Measurements from ENCODE around the gene RBM4B. TPM values are rescaled to one million over a fixed set of nuclear protein-coding genes. Genes with fewer than 3 reads are reported as not detected.

The RBM4B gene
- total RNA-seq, 4 donors from 2014 or later, result 4.5 to 11.7 (median 6.5) TPM

DNA sequence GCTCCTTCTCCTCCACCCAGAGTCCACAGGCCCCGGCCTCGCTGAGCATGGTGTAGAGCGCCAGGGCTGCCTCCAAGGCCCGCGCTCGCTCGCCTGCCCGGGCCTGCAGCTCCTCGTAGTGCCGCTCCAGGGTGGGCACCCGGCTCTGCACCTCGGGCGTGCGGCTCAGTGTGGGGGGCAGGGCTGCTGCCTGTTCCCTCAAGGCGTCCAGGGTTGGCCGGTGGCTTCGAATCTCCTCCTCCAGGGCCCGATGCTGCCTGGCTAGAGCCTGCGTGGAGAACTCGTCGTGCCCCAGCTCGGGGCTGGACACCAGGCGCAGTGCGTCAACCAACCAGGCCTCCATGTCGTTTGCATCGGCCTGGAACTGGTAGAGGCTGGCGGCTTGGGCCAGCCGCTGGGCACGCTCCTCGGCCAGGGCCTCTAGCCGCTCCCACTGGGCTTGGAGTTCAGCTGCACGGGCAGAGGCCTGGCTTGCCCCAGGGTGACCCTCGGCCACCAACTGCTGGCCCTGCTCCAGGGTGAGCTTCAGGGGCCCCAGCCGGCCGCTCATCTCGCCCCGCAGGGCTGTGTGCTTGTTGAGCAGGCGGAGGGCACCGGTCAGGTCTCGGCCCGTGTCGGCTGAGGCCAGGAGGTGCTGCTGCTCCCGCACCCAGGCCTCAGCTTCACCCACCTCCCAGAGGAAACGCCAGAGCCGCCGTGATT is 27.1 kb upstream of the RBM4B start:
- in situ Hi-C loops (cut with MboI; ENCODE audit: low sequenced_read_pairs in 4 of 4) (no loop called here), intact Hi-C loops (cut with DNase I; ENCODE audit: low total_unique reads) (no loop called here)
- no peaks in the 10 kb centered on the region for H3K4me1 ChIP-seq
- no peaks in the 10 kb centered on the region for H3K36me3 ChIP-seq
- H3K4me3 ChIP-seq, result no peak overlapping the region
- ATAC-seq, result no peak
- H3K9me3 ChIP-seq, result no peaks in the 10 kb centered on the region
- TF ChIP-seq CTCF (IDR thresholded peaks at IDR 0.05 in 4 of 5, conservative IDR thresholded peaks at IDR 0.05 in 1 of 5), result no peak
- no peak for TF ChIP-seq POLR2A (IDR thresholded peaks at IDR 0.05)
- no peak overlapping the region for H3K27ac ChIP-seq
- DNase-seq, result no peak
- H3K27me3 ChIP-seq, result no peaks in the 10 kb centered on the region

GRCh38 chr11:66701432-66702240 is 23.9 kb upstream of the RBM4B start:
- Histone ChIP-seq H3K4me1 (no peaks in the 10 kb centered on the region), H3K36me3 (no peaks in the 10 kb centered on the region), H3K4me3 (no peak overlapping the region), H3K27me3 (no peaks in the 10 kb centered on the region), H3K27ac (no peak overlapping the region), H3K9me3 (no peaks in the 10 kb centered on the region)
- no peak for TF ChIP-seq CTCF (IDR thresholded peaks at IDR 0.05 in 4 of 5, conservative IDR thresholded peaks at IDR 0.05 in 1 of 5)
- no peak for TF ChIP-seq POLR2A (IDR thresholded peaks at IDR 0.05)
- no peak for ATAC-seq
- in situ Hi-C loops (cut with MboI; ENCODE audit: low sequenced_read_pairs in 4 of 4) (no loop called here), intact Hi-C loops (cut with DNase I; ENCODE audit: low total_unique reads) (no loop called here)
- DNase-seq, result no peak

GRCh38 chr11:66700742-66701141 is 23.1 kb upstream of the RBM4B start:
- no peaks in the 10 kb centered on the region for H3K4me1 ChIP-seq
- ATAC-seq, result no peak
- H3K9me3 ChIP-seq, result no peaks in the 10 kb centered on the region
- intact Hi-C loops (cut with DNase I; ENCODE audit: low total_unique reads), result no loop called here
- no peaks in the 10 kb centered on the region for H3K27me3 ChIP-seq
- in situ Hi-C loops (cut with MboI; ENCODE audit: low sequenced_read_pairs in 4 of 4), result no loop called here
- H3K27ac ChIP-seq, result no peak overlapping the region
- no peak for TF ChIP-seq CTCF (IDR thresholded peaks at IDR 0.05 in 4 of 5, conservative IDR thresholded peaks at IDR 0.05 in 1 of 5)
- no peak for TF ChIP-seq POLR2A (IDR thresholded peaks at IDR 0.05)
- no peak overlapping the region for H3K4me3 ChIP-seq
- no peak for DNase-seq
- no peaks in the 10 kb centered on the region for H3K36me3 ChIP-seq

DNA sequence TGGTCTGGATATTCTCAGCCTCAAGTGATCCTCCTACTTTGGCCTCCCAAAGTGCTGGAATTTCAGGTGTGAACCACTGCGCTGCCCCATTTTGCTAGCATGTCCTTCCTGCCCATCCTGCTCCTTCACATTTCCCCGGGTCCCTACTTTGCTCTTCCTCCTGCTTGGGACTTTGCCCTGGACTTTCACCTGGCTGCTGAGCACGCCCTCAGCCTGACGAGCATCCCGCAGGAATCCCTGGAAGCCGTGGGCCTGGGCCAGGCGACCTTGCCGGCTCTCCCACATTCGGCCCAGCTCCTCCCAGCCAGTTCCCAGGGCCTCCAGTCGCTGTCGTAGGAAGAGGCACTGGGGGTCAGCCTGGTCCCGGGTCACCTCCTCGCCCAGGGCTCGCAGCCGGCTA is 22.6 kb upstream of the RBM4B start:
- no peak for ATAC-seq
- in situ Hi-C loops (cut with MboI; ENCODE audit: low sequenced_read_pairs in 4 of 4), result no loop called here

More for the DNA sequence above, 22.6 kb upstream of the RBM4B start:
- no peak overlapping the region for H3K27ac ChIP-seq
- no peaks in the 10 kb centered on the region for H3K36me3 ChIP-seq
- no peak for DNase-seq
- H3K9me3 ChIP-seq, result no peaks in the 10 kb centered on the region
- intact Hi-C loops (cut with DNase I; ENCODE audit: low total_unique reads), result no loop called here
- no peaks in the 10 kb centered on the region for H3K4me1 ChIP-seq
- H3K27me3 ChIP-seq, result no peaks in the 10 kb centered on the region
- TF ChIP-seq CTCF (IDR thresholded peaks at IDR 0.05 in 4 of 5, conservative IDR thresholded peaks at IDR 0.05 in 1 of 5) (no peak), POLR2A (IDR thresholded peaks at IDR 0.05) (no peak)
- no peak overlapping the region for H3K4me3 ChIP-seq
